ES-I3 (cell line): ENCODE results near the gene HDHD2.
"Not testable (repeated sequence)": the region's sequence is repeated elsewhere in the genome, so short reads cannot be mapped to it uniquely, and the experiment has no call there.

Experiments used
- H3K36me3 ChIP-seq: 2 replicates; pipeline ENCODE4 v1.6.1; 2013; ENCODE audit warnings: mild to moderate bottlenecking, low read length, control low read depth, moderate library complexity; ENCODE audit not compliant: insufficient read depth
- H3K4me1 ChIP-seq: 2 replicates; pipeline ENCODE4 v1.6.1; 2013; ENCODE audit warnings: mild to moderate bottlenecking, control low read depth, low read length; ENCODE audit not compliant: insufficient read depth
- H3K9ac ChIP-seq: 2 replicates; pipeline ENCODE4 v1.6.1; 2013; ENCODE audit warnings: low read depth, mild to moderate bottlenecking, low read length, moderate library complexity
- H3K9me3 ChIP-seq: 2 replicates; pipeline ENCODE4 v1.6.1; 2013; ENCODE audit warnings: mild to moderate bottlenecking, low read length, moderate library complexity; ENCODE audit not compliant: control insufficient read depth, insufficient read depth

HDHD2 gene

GRCh38 chr18:47168509-47168908 lies 18.2 kb upstream of the HDHD2 start:
- Histone ChIP-seq H3K9me3 (no peaks in the 10 kb centered on the region), H3K9ac (no peak overlapping the region), H3K4me1 (no peaks in the 10 kb centered on the region), H3K36me3 (no peaks in the 10 kb centered on the region)

DNA sequence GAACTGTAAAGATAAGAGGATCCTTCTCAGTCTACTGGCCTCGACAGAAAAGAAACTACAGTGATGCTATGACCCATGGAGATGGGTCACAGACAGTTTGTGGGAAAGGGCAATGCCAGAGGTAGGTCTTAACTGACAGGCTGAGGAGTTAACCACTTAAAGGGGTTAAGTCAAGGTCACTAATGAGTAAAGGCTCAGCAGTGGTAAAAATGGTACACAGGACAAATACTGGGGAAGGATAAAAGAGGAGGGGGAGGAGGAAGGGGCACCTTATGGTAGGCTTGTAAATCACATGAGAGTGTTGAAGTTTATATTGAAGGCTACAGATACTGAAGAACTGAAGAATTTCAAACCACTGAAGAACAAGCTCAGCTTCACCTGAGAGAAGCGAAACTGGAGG lies 16.0 kb upstream of the HDHD2 start:
- H3K9ac ChIP-seq = no peak overlapping the region
- no peaks in the 10 kb centered on the region for H3K36me3 ChIP-seq
- no peaks in the 10 kb centered on the region for H3K4me1 ChIP-seq
- no peaks in the 10 kb centered on the region for H3K9me3 ChIP-seq

GRCh38 chr18:47163241-47163640 lies 12.9 kb upstream of the HDHD2 start:
- H3K36me3 ChIP-seq = no peaks in the 10 kb centered on the region
- H3K9me3 ChIP-seq = no peaks in the 10 kb centered on the region
- H3K9ac ChIP-seq = no peak overlapping the region
- H3K4me1 ChIP-seq = peaks cover 9% of the 10 kb centered on the region

- no peaks in the 10 kb centered on the region for H3K36me3 ChIP-seq
- no peaks in the 10 kb centered on the region for H3K9me3 ChIP-seq
- peaks cover 9% of the 10 kb centered on the region for H3K4me1 ChIP-seq
- H3K9ac ChIP-seq = no peak overlapping the region
Observed at GRCh38 chr18:47160256-47160655, 10.0 kb upstream of the HDHD2 start.

DNA sequence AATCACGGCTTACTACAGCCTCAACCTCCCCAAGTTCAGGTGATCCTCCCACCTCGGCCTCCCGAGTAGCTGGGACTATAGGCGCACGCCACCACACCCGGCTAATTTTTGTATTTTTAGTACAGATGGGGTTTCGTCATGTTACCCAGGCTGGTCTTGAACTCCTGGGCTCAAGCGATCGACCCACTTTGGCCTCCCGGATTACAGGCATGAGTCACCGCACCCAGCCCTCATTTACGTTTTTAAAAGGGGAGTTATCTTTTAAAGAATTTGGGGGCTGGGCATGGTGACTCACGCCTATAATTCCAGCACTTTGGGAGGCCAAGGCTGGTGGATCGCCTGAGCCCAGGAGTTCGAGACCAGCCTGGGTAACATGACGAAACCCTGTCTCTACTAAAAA lies 8.1 kb upstream of the HDHD2 start:
- not testable (repeated sequence) for H3K36me3 ChIP-seq, H3K4me1 ChIP-seq, H3K9me3 ChIP-seq, H3K9ac ChIP-seq

DNA sequence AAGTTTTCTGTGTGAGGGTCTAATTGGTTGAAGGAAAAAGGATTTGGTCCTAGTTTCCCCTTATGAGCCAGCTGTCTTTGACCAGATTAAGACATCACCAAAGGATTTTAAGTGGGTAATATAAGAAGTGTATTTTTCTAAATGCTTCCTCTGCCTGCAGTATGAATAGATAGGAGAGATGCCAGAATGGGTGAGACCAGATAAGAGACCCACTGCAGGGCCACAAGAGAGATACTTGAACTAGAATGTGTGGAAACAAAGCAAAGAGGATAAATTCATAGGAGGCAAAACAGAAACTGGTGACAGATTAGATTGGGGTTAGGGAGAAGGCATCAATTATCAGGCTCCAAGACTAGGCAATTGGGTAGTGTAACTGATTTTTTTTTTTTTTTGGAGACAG lies 1.1 kb upstream of the HDHD2 start:
- H3K9ac ChIP-seq = no peak overlapping the region
- 0 out of 2 replicates have a peak, but pooled peaks cover 5% of the 10 kb centered on the region for H3K36me3 ChIP-seq
- H3K4me1 ChIP-seq = no peaks in the 10 kb centered on the region
- H3K9me3 ChIP-seq = no peaks in the 10 kb centered on the region

GRCh38 chr18:47150824-47151366 lies 595 bp upstream of the HDHD2 start:
- H3K9me3 ChIP-seq = no peaks in the 10 kb centered on the region
- H3K4me1 ChIP-seq = no peaks in the 10 kb centered on the region
- 0 out of 2 replicates have a peak, but pooled peaks cover 5% of the 10 kb centered on the region for H3K36me3 ChIP-seq
- peak overlapping the region; percentile 74 for H3K9ac ChIP-seq

DNA sequence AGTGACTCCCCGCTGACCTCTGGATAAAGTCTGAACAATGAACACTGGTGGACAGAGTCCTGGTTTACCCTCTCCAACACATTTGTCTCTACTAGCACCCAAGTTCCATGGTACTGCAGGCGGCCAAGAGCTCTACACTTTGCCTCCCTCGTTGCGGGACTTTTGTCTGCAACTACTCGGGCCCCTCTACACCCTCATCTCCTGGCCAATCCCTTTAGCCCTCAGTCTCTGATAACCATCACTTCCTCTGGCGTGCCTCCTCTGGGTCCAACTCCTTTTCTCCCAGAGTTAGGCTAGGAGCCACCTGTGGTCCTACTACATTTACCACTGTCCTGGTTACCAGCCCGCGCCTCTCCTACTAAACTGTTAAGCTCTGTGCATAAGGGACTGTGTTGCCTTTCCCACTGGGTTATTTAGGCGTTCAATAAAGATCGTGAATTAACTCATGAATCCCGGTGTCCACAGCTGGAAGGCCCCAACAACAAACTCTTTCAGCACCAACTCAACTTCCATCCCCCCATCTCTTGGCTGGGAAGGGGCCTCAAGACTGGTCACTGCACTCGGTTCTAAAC lies 757 bp downstream of the HDHD2 start:
- Histone ChIP-seq H3K36me3 (0 out of 2 replicates have a peak, but pooled peaks cover 4% of the 10 kb centered on the region), H3K9ac (peak overlapping the region; percentile 74), H3K4me1 (no peaks in the 10 kb centered on the region)

DNA sequence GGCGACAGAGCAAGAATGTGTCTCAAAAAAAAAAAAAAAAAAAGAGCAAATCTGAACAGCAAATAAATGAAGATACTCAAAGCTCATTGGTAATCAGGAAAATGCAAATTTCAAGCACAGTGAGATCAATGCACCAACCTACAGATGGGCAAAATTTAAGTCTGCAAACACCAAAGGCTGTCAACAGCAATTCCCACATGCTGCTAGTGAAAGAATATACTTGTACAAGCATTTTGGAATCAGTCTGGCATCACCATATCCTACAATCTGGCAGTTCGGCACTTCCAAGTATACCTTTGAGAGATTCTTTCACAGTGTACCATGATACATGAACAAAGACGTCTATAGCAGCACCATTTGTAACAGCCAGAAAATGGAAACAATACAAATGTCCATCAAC lies 4.1 kb downstream of the HDHD2 start:
- no peaks in the 10 kb centered on the region for H3K9me3 ChIP-seq
- no peak overlapping the region for H3K9ac ChIP-seq
- no peaks in the 10 kb centered on the region for H3K36me3 ChIP-seq
- no peaks in the 10 kb centered on the region for H3K4me1 ChIP-seq

More for the DNA sequence above, 757 bp downstream of the HDHD2 start:
- H3K9me3 ChIP-seq = no peaks in the 10 kb centered on the region

- H3K36me3 ChIP-seq = no peaks in the 10 kb centered on the region
- H3K4me1 ChIP-seq = no peaks in the 10 kb centered on the region
- H3K9ac ChIP-seq = no peak overlapping the region
- H3K9me3 ChIP-seq = no peaks in the 10 kb centered on the region
Observed at GRCh38 chr18:47143899-47144485, 6.3 kb downstream of the HDHD2 start.

DNA sequence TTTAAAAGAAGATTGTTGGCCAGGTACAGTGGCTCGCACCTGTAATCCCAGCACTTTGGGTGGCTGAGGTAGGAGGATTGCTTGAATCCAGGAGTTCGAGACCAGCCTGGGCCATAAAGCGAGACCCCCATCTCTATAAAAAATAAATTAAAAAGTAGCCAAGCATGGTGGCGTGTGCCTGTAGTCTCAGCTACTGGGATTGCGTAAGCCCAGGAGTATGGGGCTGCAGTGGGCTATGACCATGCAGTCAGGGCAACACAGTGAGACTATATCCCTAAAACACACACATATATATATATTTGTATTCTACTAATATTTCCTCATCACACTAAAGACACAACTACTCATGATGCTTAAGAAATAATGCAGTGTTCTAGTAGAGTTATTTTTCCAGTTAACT lies 7.1 kb downstream of the HDHD2 start:
- no peaks in the 10 kb centered on the region for H3K4me1 ChIP-seq
- H3K36me3 ChIP-seq = no peaks in the 10 kb centered on the region
- H3K9ac ChIP-seq = no peak overlapping the region
- H3K9me3 ChIP-seq = no peaks in the 10 kb centered on the region

- H3K4me1 ChIP-seq = no peaks in the 10 kb centered on the region
- H3K9ac ChIP-seq = no peak overlapping the region
- H3K9me3 ChIP-seq = no peaks in the 10 kb centered on the region
- no peaks in the 10 kb centered on the region for H3K36me3 ChIP-seq
Observed at GRCh38 chr18:47141289-47141688, 9.0 kb downstream of the HDHD2 start.

- H3K9me3 ChIP-seq = no peaks in the 10 kb centered on the region
- H3K4me1 ChIP-seq = no peaks in the 10 kb centered on the region
- no peak overlapping the region for H3K9ac ChIP-seq
- H3K36me3 ChIP-seq = no peaks in the 10 kb centered on the region; the same call in 1 of the 2 replicates
Observed at GRCh38 chr18:47121146-47121545, 29.2 kb downstream of the HDHD2 start.

DNA sequence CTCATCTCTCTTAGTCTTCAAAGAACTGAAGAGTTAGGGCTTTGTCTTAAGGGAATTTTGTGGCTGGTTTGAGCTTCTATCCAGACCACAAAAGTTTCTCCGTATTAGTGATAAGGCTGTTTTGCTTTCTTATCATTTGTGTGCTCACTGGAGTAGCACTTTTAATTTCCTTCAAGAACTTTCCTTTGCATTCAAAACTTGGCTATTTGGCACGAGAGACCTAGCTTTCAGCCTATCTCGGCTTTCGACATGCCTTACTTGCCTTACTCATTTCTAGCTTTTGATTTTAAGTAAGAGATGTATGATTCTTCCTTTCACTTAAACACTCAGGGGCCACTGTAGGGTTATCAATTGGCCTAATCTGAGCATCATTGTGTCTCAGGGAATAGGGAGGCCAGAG lies 29.9 kb downstream of the HDHD2 start:
- H3K9me3 ChIP-seq = no peaks in the 10 kb centered on the region
- no peaks in the 10 kb centered on the region; the same call in 1 of the 2 replicates for H3K36me3 ChIP-seq
- no peaks in the 10 kb centered on the region; the same call in 1 of the 2 replicates for H3K4me1 ChIP-seq
- H3K9ac ChIP-seq = no peak overlapping the region

DNA sequence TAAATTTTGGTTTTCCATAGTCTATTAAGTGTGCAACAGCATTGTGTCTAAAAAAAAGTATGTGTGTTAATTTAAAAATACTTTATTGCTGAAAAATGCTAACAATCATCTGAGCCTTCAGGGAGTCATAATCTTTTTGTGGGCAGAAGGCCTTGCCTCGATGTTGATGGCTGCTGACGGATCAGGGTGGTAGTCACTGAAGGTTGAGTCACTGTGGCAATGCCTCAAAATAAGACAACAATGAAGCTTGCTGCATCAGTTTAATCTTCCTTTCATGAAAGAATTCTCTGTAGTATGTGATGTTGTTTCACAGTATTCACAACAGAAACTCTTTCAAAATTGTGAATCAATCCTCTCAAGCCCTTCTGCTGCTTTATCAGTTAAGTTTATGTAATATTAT lies 31.3 kb downstream of the HDHD2 start:
- Histone ChIP-seq H3K9ac (no peak overlapping the region), H3K9me3 (no peaks in the 10 kb centered on the region), H3K4me1 (peaks cover 5% of the 10 kb centered on the region), H3K36me3 (no peaks in the 10 kb centered on the region; the same call in 1 of the 2 replicates)
